Neural cell (in vitro differentiated cells): Measurements from ENCODE around the gene WDR7. TPM values are rescaled to one million over a fixed set of nuclear protein-coding genes. Genes with fewer than 3 reads are reported as not detected.

Experiments used
- H2AFZ ChIP-seq: fragments of 200-600, 300-800 bp; sonication (generic), shearing (Covaris generic); 2 replicates; pipeline ENCODE4 v1.6.0; 2014; ENCODE audit warnings: low read depth, mild to moderate bottlenecking, antibody characterized with exemption, low read length, moderate library complexity
- H3F3A ChIP-seq: fragments of 200-600 bp; shearing (Covaris generic); 2 replicates; pipeline ENCODE4 v1.6.1; 2016; ENCODE audit warnings: mild to moderate bottlenecking, moderate library complexity, mixed read lengths, antibody characterized with exemption, low read length; ENCODE audit not compliant: insufficient read depth, poor library complexity, severe bottlenecking
- H3K27ac ChIP-seq: fragments of 200-600, 300-800 bp; sonication (generic), shearing (Covaris generic); 2 replicates; pipeline ENCODE4 v1.5.1; 2014; ENCODE audit warnings: mild to moderate bottlenecking, low read length, moderate library complexity
- H3K27me3 ChIP-seq: fragments of 300-800, 200-600 bp; sonication (generic), shearing (Covaris generic); 2 replicates; pipeline ENCODE4 v1.6.0; 2014; ENCODE audit warnings: mild to moderate bottlenecking, low read depth, low read length, moderate library complexity; ENCODE audit not compliant: insufficient read depth
- H3K36me3 ChIP-seq: fragments of 300-800, 200-600 bp; sonication (generic), shearing (Covaris generic); 2 replicates; pipeline ENCODE4 v1.5.1; 2014; ENCODE audit warnings: mild to moderate bottlenecking, antibody characterized with exemption, low read length, moderate library complexity; ENCODE audit not compliant: insufficient read depth
- H3K4me2 ChIP-seq: fragments of 300-800, 200-600 bp; sonication (generic), shearing (Covaris generic); 2 replicates; pipeline ENCODE4 v1.6.0; 2014; ENCODE audit warnings: mild to moderate bottlenecking, low read length
- H3K4me3 ChIP-seq: fragments of 300-800, 200-600 bp; sonication (generic), shearing (Covaris generic); 2 replicates; pipeline ENCODE4 v1.5.1; 2014; ENCODE audit warnings: mild to moderate bottlenecking, low read length, moderate library complexity
- H3K79me2 ChIP-seq: fragments of 200-600 bp; shearing (Covaris generic); replicated peaks from 2 replicates; pipeline ENCODE4 v1.6.0; 2014; ENCODE audit warnings: mild to moderate bottlenecking, low read length, moderate library complexity; ENCODE audit not compliant: insufficient read depth
- H3K9ac ChIP-seq: fragments of 300-800, 200-600 bp; sonication (generic), shearing (Covaris generic); 2 replicates; pipeline ENCODE4 v1.6.1; 2016; ENCODE audit warnings: mild to moderate bottlenecking, low read length, mixed read lengths
- H3K9me2 ChIP-seq: fragments of 200-600 bp; shearing (Covaris generic); 2 replicates; pipeline ENCODE4 v1.6.1; 2016; ENCODE audit warnings: mild to moderate bottlenecking, low read length, mixed read lengths; ENCODE audit not compliant: insufficient read depth
- H3K9me3 ChIP-seq: fragments of 200-600, 300-800 bp; sonication (generic), shearing (Covaris generic); 2 replicates; pipeline ENCODE4 v1.6.1; 2016; ENCODE audit warnings: mild to moderate bottlenecking, mixed run types, low read length, moderate library complexity, mixed read lengths
- H4K20me1 ChIP-seq: fragments of 200-600 bp; shearing (Covaris generic); 2 replicates; pipeline ENCODE4 v1.6.1; 2016; ENCODE audit warnings: mild to moderate bottlenecking, mixed run types; ENCODE audit not compliant: insufficient read depth
- CTCF ChIP-seq: fragments of 450-650 bp; IDR thresholded peaks from 2 replicates; pipeline ENCODE4 v1.5.1; 2014; ENCODE audit warnings: antibody characterized with exemption, mild to moderate bottlenecking, moderate library complexity; ENCODE audit not compliant: poor library complexity, severe bottlenecking
- EP300 ChIP-seq: fragments of 450-650 bp; conservative IDR thresholded peaks from 2 replicates; pipeline ENCODE4 v1.6.1; 2014; ENCODE audit warnings: antibody characterized with exemption, mild to moderate bottlenecking, moderate library complexity; ENCODE audit not compliant: poor library complexity, severe bottlenecking
- EZH2 ChIP-seq: fragments of 200-600, 300-800 bp; shearing (Covaris generic), sonication (generic); IDR thresholded peaks from 2 replicates; pipeline ENCODE4 v1.6.1; 2014; ENCODE audit warnings: antibody characterized with exemption, low read length, borderline replicate concordance, mild to moderate bottlenecking; ENCODE audit not compliant: insufficient read depth, poor library complexity, severe bottlenecking
- MXI1 ChIP-seq: fragments of 450-650 bp; conservative IDR thresholded peaks from 2 replicates; pipeline ENCODE4 v1.6.1; 2014; ENCODE audit warnings: antibody characterized with exemption, mild to moderate bottlenecking; ENCODE audit not compliant: poor library complexity, severe bottlenecking
- POLR2AphosphoS5 ChIP-seq: IDR thresholded peaks from 2 replicates; pipeline ENCODE4 v1.6.1; 2012
- RAD21 ChIP-seq: fragments of 450-650 bp; conservative IDR thresholded peaks from 2 replicates; pipeline ENCODE4 v1.6.1; 2014; ENCODE audit warnings: antibody characterized with exemption, mild to moderate bottlenecking, moderate library complexity
- REST ChIP-seq: IDR thresholded peaks from 2 replicates; pipeline ENCODE4 v1.6.1; 2012; ENCODE audit warnings: borderline replicate concordance
- SMC3 ChIP-seq: fragments of 450-650 bp; conservative IDR thresholded peaks from 2 replicates; pipeline ENCODE4 v1.6.1; 2014; ENCODE audit warnings: antibody characterized with exemption, mild to moderate bottlenecking, moderate library complexity; ENCODE audit not compliant: poor library complexity
- TAF1 ChIP-seq: IDR thresholded peaks from 2 replicates; pipeline ENCODE4 v1.6.1; 2012; ENCODE audit warnings: low read depth
- polyA plus RNA-seq: library from polyadenylated mRNA; depleted of rRNA; stranded (reverse); fragments of >200 nt; gene quantifications from 2 replicates; pipeline ENCODE4 v1.2.3, GENCODE V29; 2014

The WDR7 gene
- polyA plus RNA-seq, 1 donor from 2014 or later = 15.1 TPM

GRCh38 chr18:56825321-56825720, 174.2 kb downstream of the WDR7 start:
- H3K36me3 ChIP-seq = no peaks in the 10 kb centered on the region
- H2AFZ ChIP-seq = no peak overlapping the region
- no peak overlapping the region for H3K4me3 ChIP-seq
- H3K27ac ChIP-seq = no peak overlapping the region
- TF ChIP-seq RAD21 = no peak
- no peak for TF ChIP-seq MXI1
- no peak for TF ChIP-seq CTCF
- TF ChIP-seq POLR2AphosphoS5 = no peak
- no peak for TF ChIP-seq EP300
- no peak for TF ChIP-seq TAF1
- TF ChIP-seq EZH2 = no peak
- no peak for TF ChIP-seq SMC3
- TF ChIP-seq REST = no peak
- no peaks in the 10 kb centered on the region for H3K79me2 ChIP-seq
- H3K27me3 ChIP-seq = no peaks in the 10 kb centered on the region
- H4K20me1 ChIP-seq = no peaks in the 10 kb centered on the region
- no peaks in the 10 kb centered on the region for H3K9me2 ChIP-seq
- no peaks in the 10 kb centered on the region for H3K9me3 ChIP-seq
- H3F3A ChIP-seq = no peaks in the 10 kb centered on the region
- H3K4me2 ChIP-seq = no peak overlapping the region
- no peak overlapping the region for H3K9ac ChIP-seq

- Histone ChIP-seq H3K4me2 (no peak overlapping the region), H4K20me1 (no peaks in the 10 kb centered on the region), H3K27ac (no peak overlapping the region), H3K27me3 (no peaks in the 10 kb centered on the region), H3K4me3 (no peak overlapping the region), H2AFZ (no peak overlapping the region), H3F3A (no peaks in the 10 kb centered on the region), H3K36me3 (no peaks in the 10 kb centered on the region), H3K9ac (no peak overlapping the region), H3K9me3 (no peaks in the 10 kb centered on the region), H3K9me2 (no peaks in the 10 kb centered on the region), H3K79me2 (no peaks in the 10 kb centered on the region)
- TF ChIP-seq RAD21 = no peak
- no peak for TF ChIP-seq REST
- TF ChIP-seq MXI1 = no peak
- no peak for TF ChIP-seq EP300
- TF ChIP-seq SMC3 = no peak
- no peak for TF ChIP-seq POLR2AphosphoS5
- no peak for TF ChIP-seq CTCF
Observed at GRCh38 chr18:56825878-56826277, 174.7 kb downstream of the WDR7 start.
